Gastroesophageal sphincter (tissue), 4 donors: ENCODE results near the gene DRGX. TPM values are rescaled to one million over a fixed set of nuclear protein-coding genes. Genes with fewer than 3 reads are reported as not detected.

Experiments
- ATAC-seq: fragments of 150-250 bp; one replicate; pipeline ENCODE4 v1.9.1; 2016; ENCODE audit warnings: mild to moderate bottlenecking, moderate library complexity
- H3K27ac ChIP-seq, 4 donors: fragments of 200-600 bp; sonication (generic) in 3 of 4; 1 replicate in 3 of 4; 2 replicates in 1 of 4; pipeline ENCODE4 v1.5.1; 2016 to 2019
- H3K27me3 ChIP-seq: fragments of 200-600 bp; sonication (generic); one replicate; pipeline ENCODE4 v1.5.1; 2019
- H3K36me3 ChIP-seq, 2 donors: fragments of 200-600 bp; sonication (generic); one replicate each; pipeline ENCODE4 v1.5.1; 2019; ENCODE audit warnings: control low read depth in 1 of 2
- H3K4me1 ChIP-seq, 3 donors: fragments of 200-600 bp; sonication (generic); 1 replicate in 2 of 3; 2 replicates in 1 of 3; pipeline ENCODE4 v1.5.1; 2016 to 2019; ENCODE audit warnings: control low read depth in 2 of 3
- H3K4me3 ChIP-seq, 2 donors: fragments of 200-600 bp; sonication (generic); one replicate each; pipeline ENCODE4 v1.5.1; 2019; ENCODE audit warnings: mild to moderate bottlenecking in 1 of 2, moderate library complexity in 1 of 2
- H3K9me3 ChIP-seq, 3 donors: fragments of 200-600 bp; sonication (generic); one replicate each; pipeline ENCODE4 v1.5.1; 2017 to 2019; ENCODE audit warnings: control low read depth in 2 of 3
- EP300 ChIP-seq: sonication (generic); formaldehyde crosslinking; IDR thresholded peaks from one replicate; pipeline ENCODE4 v1.6.1; 2017; ENCODE audit warnings: antibody characterized with exemption, mild to moderate bottlenecking
- POLR2A ChIP-seq, 2 donors: fragments of 450-650 bp; IDR thresholded peaks; one replicate each; pipeline ENCODE4 v1.6.1; 2017; ENCODE audit warnings: antibody characterized with exemption in 2 of 2, mild to moderate bottlenecking in 2 of 2, moderate library complexity in 1 of 2
- POLR2AphosphoS5 ChIP-seq: sonication (generic); formaldehyde crosslinking; IDR thresholded peaks from one replicate; pipeline ENCODE4 v1.6.1; 2017; ENCODE audit warnings: antibody characterized with exemption
- WGBS, 2 donors: methylation state at CpG; one replicate each; pipeline ENCODE4 v1.1.5; 2018; ENCODE audit warnings: low coverage in 1 of 2; 5-methylcytosine and 5-hydroxymethylcytosine counted together
- total RNA-seq, 4 donors: library from RNA; depleted of rRNA; stranded (reverse); fragments of >200 nt; gene quantifications; one replicate each; pipeline ENCODE4 v1.1.0, GENCODE V29; 2016
- TF ChIP-seq, protein P1 (sequence below), 4 experiments: fragments of 200-600 bp in 2 of 4; fragments of 450-650 bp in 2 of 4; sonication (generic) in 1 of 4; IDR thresholded peaks; one replicate each; pipeline ENCODE4 v1.5.1; 2017 to 2019; ENCODE audit warnings: antibody characterized with exemption in 4 of 4, mild to moderate bottlenecking in 2 of 4, moderate library complexity in 2 of 4

The DRGX gene
- total RNA-seq, 4 donors from 2014 or later: not detected

DNA sequence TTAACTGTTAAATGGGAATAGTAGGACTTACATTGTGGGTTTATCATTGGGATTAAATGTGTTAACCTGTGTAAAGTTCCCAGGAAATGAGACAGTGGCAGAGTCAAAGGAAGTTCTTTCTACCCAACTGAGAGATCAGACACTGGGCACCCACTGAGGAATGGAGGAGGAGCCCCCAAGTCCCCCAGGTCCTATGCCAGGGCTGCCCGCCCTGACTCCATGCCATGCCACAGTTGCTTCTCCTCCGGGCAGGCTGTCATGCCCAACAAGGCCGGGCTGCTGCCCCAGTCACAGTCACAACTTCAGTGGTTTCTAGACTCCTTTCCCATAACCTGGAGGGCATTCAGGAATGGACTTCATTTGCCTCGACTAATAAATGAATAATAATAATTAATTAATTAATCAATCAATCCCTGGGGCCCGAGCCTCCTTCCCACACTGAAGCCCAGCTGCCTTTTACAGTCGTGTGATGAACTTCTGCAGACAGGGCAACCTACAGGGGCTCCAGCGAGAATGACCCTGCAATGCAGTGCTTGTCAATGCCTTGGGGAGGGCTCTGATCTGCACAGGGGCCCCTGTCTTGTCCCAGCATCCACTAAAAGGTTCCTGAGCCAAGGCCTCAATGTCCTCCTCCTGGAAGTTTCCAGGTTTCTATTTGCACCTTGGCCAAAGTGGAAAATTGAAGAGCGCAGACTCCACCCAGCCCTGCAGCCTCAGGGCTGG lies 32.4 kb downstream of the DRGX start:
- Histone ChIP-seq H3K9me3 (no peaks in the 10 kb centered on the region), H3K36me3 (no peaks in the 10 kb centered on the region), H3K4me1 (no peaks in the 10 kb centered on the region), H3K27ac (no peak overlapping the region), H3K27me3 (peaks cover 17% of the 10 kb centered on the region), H3K4me3 (no peak overlapping the region)
- ATAC-seq: no peak
- TF ChIP-seq EP300: no peak
- TF ChIP-seq, protein P1, sequence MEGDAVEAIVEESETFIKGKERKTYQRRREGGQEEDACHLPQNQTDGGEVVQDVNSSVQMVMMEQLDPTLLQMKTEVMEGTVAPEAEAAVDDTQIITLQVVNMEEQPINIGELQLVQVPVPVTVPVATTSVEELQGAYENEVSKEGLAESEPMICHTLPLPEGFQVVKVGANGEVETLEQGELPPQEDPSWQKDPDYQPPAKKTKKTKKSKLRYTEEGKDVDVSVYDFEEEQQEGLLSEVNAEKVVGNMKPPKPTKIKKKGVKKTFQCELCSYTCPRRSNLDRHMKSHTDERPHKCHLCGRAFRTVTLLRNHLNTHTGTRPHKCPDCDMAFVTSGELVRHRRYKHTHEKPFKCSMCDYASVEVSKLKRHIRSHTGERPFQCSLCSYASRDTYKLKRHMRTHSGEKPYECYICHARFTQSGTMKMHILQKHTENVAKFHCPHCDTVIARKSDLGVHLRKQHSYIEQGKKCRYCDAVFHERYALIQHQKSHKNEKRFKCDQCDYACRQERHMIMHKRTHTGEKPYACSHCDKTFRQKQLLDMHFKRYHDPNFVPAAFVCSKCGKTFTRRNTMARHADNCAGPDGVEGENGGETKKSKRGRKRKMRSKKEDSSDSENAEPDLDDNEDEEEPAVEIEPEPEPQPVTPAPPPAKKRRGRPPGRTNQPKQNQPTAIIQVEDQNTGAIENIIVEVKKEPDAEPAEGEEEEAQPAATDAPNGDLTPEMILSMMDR (IDR thresholded peaks at IDR 0.05): no peak
- no peak for TF ChIP-seq POLR2AphosphoS5
- no peak for TF ChIP-seq POLR2A (IDR thresholded peaks at IDR 0.05)
- 84 to 85% methylated on average over 4 of the region's 8 CpGs for WGBS, 2 donors

DNA sequence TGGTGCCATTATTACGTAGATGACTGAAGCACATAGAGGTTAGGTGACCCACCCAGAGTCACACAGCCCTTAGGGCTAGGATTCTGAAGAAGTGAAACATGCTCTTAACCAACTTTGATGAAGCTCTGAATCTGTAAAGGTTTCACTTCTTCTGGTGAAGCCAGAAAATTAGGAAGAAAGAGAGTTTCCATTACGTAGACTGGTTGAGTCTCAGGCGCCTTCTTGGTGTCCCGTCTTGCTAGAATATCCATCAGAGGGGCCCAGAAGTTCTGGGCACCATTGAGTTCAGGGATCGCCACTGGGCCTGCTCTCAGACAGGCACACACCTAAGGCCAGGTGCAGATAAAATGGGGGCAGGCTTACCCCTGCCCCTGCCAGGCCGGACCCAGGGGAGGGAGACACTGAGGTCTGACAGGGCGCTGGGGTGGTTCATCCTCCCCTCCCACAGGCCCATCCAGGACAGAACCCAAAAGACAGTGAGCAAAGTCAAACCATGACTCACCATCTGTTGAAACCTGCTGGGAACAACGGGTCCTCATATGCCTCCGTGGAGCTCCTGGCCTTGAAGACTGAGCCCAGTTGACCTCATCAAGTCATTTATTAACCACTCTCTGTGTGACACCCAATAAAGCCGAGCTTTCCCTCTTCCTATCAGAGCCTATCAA lies 33.2 kb downstream of the DRGX start:
- ATAC-seq: no peak

GRCh38 chr10:49361735-49362568 lies 33.9 kb downstream of the DRGX start:
- WGBS, 2 donors: 75 to 85% methylated on average over 4 of the region's 11 CpGs
- no peak overlapping the region for H3K27ac ChIP-seq
- H3K4me1 ChIP-seq: no peaks in the 10 kb centered on the region
- H3K9me3 ChIP-seq: peaks cover 0 to 10% (median 0%) of the 10 kb centered on the region in 3 donors
- H3K36me3 ChIP-seq: no peaks in the 10 kb centered on the region
- TF ChIP-seq, protein P1 (IDR thresholded peaks at IDR 0.05): no peak
- no peak for TF ChIP-seq POLR2AphosphoS5
- TF ChIP-seq EP300: no peak
- TF ChIP-seq POLR2A (IDR thresholded peaks at IDR 0.05): no peak
- peaks cover 11% of the 10 kb centered on the region for H3K27me3 ChIP-seq
- ATAC-seq: no peak
- no peak overlapping the region for H3K4me3 ChIP-seq

More for the DNA sequence above, 33.2 kb downstream of the DRGX start:
- Histone ChIP-seq H3K27ac (no peak overlapping the region), H3K4me1 (no peaks in the 10 kb centered on the region), H3K27me3 (peaks cover 13% of the 10 kb centered on the region), H3K36me3 (no peaks in the 10 kb centered on the region), H3K4me3 (no peak overlapping the region), H3K9me3 (peaks cover 0 to 2% (median 0%) of the 10 kb centered on the region in 3 donors)
- 81 to 87% methylated on average over 3 to 4 of the region's 10 CpGs for WGBS, 2 donors
- no peak for TF ChIP-seq POLR2A (IDR thresholded peaks at IDR 0.05)
- TF ChIP-seq EP300: no peak

- Histone ChIP-seq H3K27ac (no peak overlapping the region), H3K9me3 (peaks cover 0 to 12% (median 0%) of the 10 kb centered on the region in 3 donors), H3K4me3 (no peak overlapping the region), H3K27me3 (peaks cover 11% of the 10 kb centered on the region), H3K4me1 (no peaks in the 10 kb centered on the region), H3K36me3 (no peaks in the 10 kb centered on the region)
- 93 to 100% methylated on average over 2 to 3 of the region's 8 CpGs for WGBS, 2 donors
- TF ChIP-seq EP300 (no peak), POLR2A (IDR thresholded peaks at IDR 0.05) (no peak), POLR2AphosphoS5 (no peak)
- TF ChIP-seq, protein P1 (IDR thresholded peaks at IDR 0.05): no peak
- no peak for ATAC-seq
Measured at GRCh38 chr10:49361178-49361554, 34.7 kb downstream of the DRGX start.
